ENCODE measurements around the gene PDS5B.

- TF ChIP-seq CTCF (IDR thresholded peaks at IDR 0.05), result no peak
- TF ChIP-seq POLR2A (IDR thresholded peaks at IDR 0.05), result no peak
- no peak for TF ChIP-seq EP300 (IDR thresholded peaks at IDR 0.05)
Measured at GRCh38 chr13:32663660-32664059, 77.4 kb downstream of the PDS5B start.

Measured in tibial nerve (tissue), 4 donors.